Neural progenitor cell (in vitro differentiated cells): ENCODE measurements around the gene TMEM204. TPM values are rescaled to one million over a fixed set of nuclear protein-coding genes. Genes with fewer than 3 reads are reported as not detected.

Source experiments
- DNase-seq: peaks from one replicate; pipeline ENCODE4 v3.0.0-alpha.2; 2016; ENCODE audit warnings: low spot score
- H2AFZ ChIP-seq: fragments of 200-600 bp; sonication (generic); replicated peaks from 2 replicates; pipeline ENCODE4 v1.6.1; 2016; ENCODE audit warnings: antibody characterized with exemption
- H3F3A ChIP-seq: fragments of 200-600 bp; sonication (generic); 2 replicates; pipeline ENCODE4 v1.6.1; 2016; ENCODE audit warnings: antibody characterized with exemption, low read depth
- H3K27ac ChIP-seq: fragments of 200-600 bp; sonication (generic); 2 replicates; pipeline ENCODE4 v1.5.1; 2016; ENCODE audit warnings: mild to moderate bottlenecking
- H3K27me3 ChIP-seq: fragments of 200-600 bp; sonication (generic); 2 replicates; pipeline ENCODE4 v1.6.1; 2016; ENCODE audit warnings: mild to moderate bottlenecking, moderate library complexity
- H3K36me3 ChIP-seq: fragments of 200-600 bp; sonication (generic); 2 replicates; pipeline ENCODE4 v1.5.1; 2016
- H3K4me1 ChIP-seq: fragments of 200-600 bp; sonication (generic); 2 replicates; pipeline ENCODE4 v1.6.1; 2016; ENCODE audit warnings: mixed run types
- H3K4me2 ChIP-seq: fragments of 200-600 bp; sonication (generic); 2 replicates; pipeline ENCODE4 v1.6.1; 2016
- H3K4me3 ChIP-seq: fragments of 200-600 bp; sonication (generic); 2 replicates; pipeline ENCODE4 v1.5.1; 2016
- H3K79me2 ChIP-seq: fragments of 200-600 bp; sonication (generic); 2 replicates; pipeline ENCODE4 v1.6.1; 2016; ENCODE audit warnings: low read depth
- H3K9ac ChIP-seq: fragments of 200-600 bp; sonication (generic); 2 replicates; pipeline ENCODE4 v1.6.1; 2016
- H3K9me3 ChIP-seq: fragments of 200-600 bp; sonication (generic); 2 replicates; pipeline ENCODE4 v1.5.1; 2016; ENCODE audit warnings: low read depth
- H4K20me1 ChIP-seq: fragments of 200-600 bp; sonication (generic); 2 replicates; pipeline ENCODE4 v1.6.1; 2016; ENCODE audit warnings: low read depth
- H3K27ac Mint-ChIP-seq: 3 replicates; pipeline ENCODE4 v1.8.0; 2021; ENCODE audit warnings: mixed read lengths
- H3K27me3 Mint-ChIP-seq: 2 replicates; pipeline ENCODE4 v1.8.0; 2022; ENCODE audit warnings: low read depth, mild to moderate bottlenecking, inconsistent platforms, moderate library complexity, mixed read lengths; ENCODE audit not compliant: insufficient read depth
- H3K36me3 Mint-ChIP-seq: 3 replicates; pipeline ENCODE4 v1.8.0; 2021; ENCODE audit warnings: mixed read lengths
- H3K4me1 Mint-ChIP-seq: 3 replicates; pipeline ENCODE4 v1.8.0; 2021; ENCODE audit warnings: mixed read lengths
- H3K4me3 Mint-ChIP-seq: 3 replicates; pipeline ENCODE4 v1.8.0; 2021; ENCODE audit warnings: mild to moderate bottlenecking, moderate library complexity, mixed read lengths
- H3K9me3 Mint-ChIP-seq: 3 replicates; pipeline ENCODE4 v1.8.0; 2020; ENCODE audit warnings: mixed read lengths
- CTCF ChIP-seq: fragments of 200-600 bp; sonication (generic); IDR thresholded peaks from 2 replicates; pipeline ENCODE4 v1.5.1; 2017; ENCODE audit warnings: antibody characterized with exemption, mild to moderate bottlenecking
- EZH2 ChIP-seq: fragments of 200-600 bp; sonication (generic); IDR thresholded peaks from 2 replicates; pipeline ENCODE4 v1.6.1; 2017; ENCODE audit warnings: antibody characterized with exemption, mild to moderate bottlenecking, moderate library complexity
- EZH2phosphoT487 ChIP-seq: fragments of 200-600 bp; sonication (generic); IDR thresholded peaks from 2 replicates; pipeline ENCODE4 v1.6.1; 2017; ENCODE audit warnings: antibody characterized with exemption
- total RNA-seq: library from RNA; depleted of rRNA; stranded (reverse); fragments of >200 nt; gene quantifications from 2 replicates; pipeline ENCODE4 v1.2.3, GENCODE V29; 2015; ENCODE audit warnings: low replicate concordance

Gene TMEM204
- total RNA-seq, 1 donor from 2014 or later: not detected

GRCh38 chr16:1580956-1581355 is 47.5 kb downstream of the TMEM204 start:
- no peaks in the 10 kb centered on the region for H3K79me2 ChIP-seq
- H3K36me3 ChIP-seq: no peaks in the 10 kb centered on the region
- H3K27me3 Mint-ChIP-seq: no peaks in the 10 kb centered on the region
- H2AFZ ChIP-seq: no peak overlapping the region
- no peak overlapping the region for H3K4me3 Mint-ChIP-seq
- no peaks in the 10 kb centered on the region for H3K9me3 ChIP-seq
- H3K27me3 ChIP-seq: no peaks in the 10 kb centered on the region
- DNase-seq: no peak
- no peaks in the 10 kb centered on the region for H3F3A ChIP-seq
- no peak for TF ChIP-seq EZH2phosphoT487
- TF ChIP-seq EZH2: no peak
- TF ChIP-seq CTCF: no peak
- no peak overlapping the region for H3K4me2 ChIP-seq
- no peaks in the 10 kb centered on the region for H4K20me1 ChIP-seq
- no peak overlapping the region for H3K27ac ChIP-seq
- H3K27ac Mint-ChIP-seq: no peak overlapping the region
- no peaks in the 10 kb centered on the region for H3K4me1 ChIP-seq
- peaks cover 3% of the 10 kb centered on the region for H3K4me1 Mint-ChIP-seq
- H3K9ac ChIP-seq: no peak overlapping the region
- H3K9me3 Mint-ChIP-seq: no peaks in the 10 kb centered on the region
- no peak overlapping the region for H3K4me3 ChIP-seq
- peaks cover 34% of the 10 kb centered on the region for H3K36me3 Mint-ChIP-seq

DNA sequence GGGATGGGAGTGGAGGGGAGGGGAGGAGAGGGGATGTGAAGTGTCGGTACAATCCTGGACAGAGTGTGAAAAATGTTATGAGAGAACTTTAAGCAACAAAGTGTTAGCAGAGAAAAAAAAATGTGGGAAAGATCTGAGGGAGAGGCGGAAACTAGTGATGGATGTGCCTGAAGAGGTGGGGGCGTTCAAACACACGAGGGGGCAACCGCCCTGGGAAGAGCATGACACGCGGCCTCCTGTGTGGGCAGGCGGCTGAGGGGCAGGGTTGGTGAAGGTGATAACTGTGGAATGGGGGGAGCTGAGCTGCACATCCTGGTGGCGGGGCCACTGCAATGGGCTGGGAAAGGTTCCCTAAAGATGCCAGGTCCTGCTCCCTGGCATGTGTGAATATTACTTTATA is 48.3 kb downstream of the TMEM204 start:
- Histone ChIP-seq H3K27ac (no peak overlapping the region), H3K27me3 (no peaks in the 10 kb centered on the region), H3K9me3 (no peaks in the 10 kb centered on the region), H3K36me3 (no peaks in the 10 kb centered on the region), H2AFZ (no peak overlapping the region), H3K4me3 (no peak overlapping the region), H3F3A (no peaks in the 10 kb centered on the region), H3K4me1 (no peaks in the 10 kb centered on the region), H4K20me1 (no peaks in the 10 kb centered on the region), H3K4me2 (no peak overlapping the region), H3K9ac (no peak overlapping the region), H3K79me2 (no peaks in the 10 kb centered on the region)
- Mint-ChIP-seq H3K4me3 (no peak overlapping the region), H3K27ac (no peak overlapping the region), H3K9me3 (no peaks in the 10 kb centered on the region), H3K36me3 (peaks cover 31% of the 10 kb centered on the region), H3K27me3 (no peaks in the 10 kb centered on the region), H3K4me1 (peaks cover 3% of the 10 kb centered on the region)
- no peak for TF ChIP-seq EZH2phosphoT487
- no peak for DNase-seq

DNA sequence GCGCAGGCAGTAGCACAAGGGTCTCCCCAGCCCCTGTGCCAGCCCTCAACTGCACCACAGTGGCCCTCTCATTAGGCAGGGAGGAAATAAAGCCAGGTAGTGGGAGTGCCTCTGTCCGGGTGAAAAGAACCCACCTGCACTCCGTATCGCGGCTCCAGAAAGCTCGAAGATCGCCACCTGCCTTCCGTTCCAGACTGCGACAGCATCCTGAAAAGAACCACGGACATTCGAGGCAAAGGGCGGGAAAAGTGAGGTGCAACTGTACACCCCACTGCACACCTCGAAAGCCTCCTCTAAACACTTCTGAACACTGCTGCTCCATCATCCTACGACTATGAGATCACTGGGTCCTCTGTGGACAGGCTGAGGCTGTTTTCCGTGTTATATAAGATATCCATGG is 49.7 kb downstream of the TMEM204 start:
- H2AFZ ChIP-seq: no peak overlapping the region
- TF ChIP-seq CTCF (no peak), EZH2 (no peak), EZH2phosphoT487 (no peak)
- no peak overlapping the region for H3K9ac ChIP-seq
- no peak overlapping the region for H3K4me3 ChIP-seq
- Mint-ChIP-seq H3K4me3 (no peak overlapping the region), H3K27ac (no peak overlapping the region), H3K36me3 (peaks cover 34% of the 10 kb centered on the region), H3K9me3 (no peaks in the 10 kb centered on the region), H3K4me1 (peaks cover 3% of the 10 kb centered on the region), H3K27me3 (no peaks in the 10 kb centered on the region)
- H3K79me2 ChIP-seq: no peaks in the 10 kb centered on the region
- no peaks in the 10 kb centered on the region for H4K20me1 ChIP-seq
- no peaks in the 10 kb centered on the region for H3K9me3 ChIP-seq
- no peaks in the 10 kb centered on the region for H3K4me1 ChIP-seq
- no peak overlapping the region for H3K4me2 ChIP-seq
- no peaks in the 10 kb centered on the region for H3F3A ChIP-seq
- H3K27ac ChIP-seq: no peak overlapping the region
- DNase-seq: no peak
- no peaks in the 10 kb centered on the region for H3K36me3 ChIP-seq
- H3K27me3 ChIP-seq: no peaks in the 10 kb centered on the region

GRCh38 chr16:1584926-1585484 is 51.5 kb downstream of the TMEM204 start:
- H3K4me3 Mint-ChIP-seq: no peak overlapping the region

More at GRCh38 chr16:1584926-1585484, 51.5 kb downstream of the TMEM204 start:
- no peaks in the 10 kb centered on the region for H3K27me3 ChIP-seq
- H3F3A ChIP-seq: no peaks in the 10 kb centered on the region
- no peaks in the 10 kb centered on the region for H3K4me1 ChIP-seq
- H4K20me1 ChIP-seq: no peaks in the 10 kb centered on the region
- H3K36me3 ChIP-seq: no peaks in the 10 kb centered on the region
- H3K4me3 ChIP-seq: no peak overlapping the region
- Mint-ChIP-seq H3K27me3 (no peaks in the 10 kb centered on the region), H3K4me1 (peaks cover 3% of the 10 kb centered on the region), H3K36me3 (peaks cover 27% of the 10 kb centered on the region), H3K27ac (peak overlapping the region; percentile 1), H3K9me3 (no peaks in the 10 kb centered on the region)
- no peaks in the 10 kb centered on the region for H3K79me2 ChIP-seq
- H3K9me3 ChIP-seq: no peaks in the 10 kb centered on the region
- no peak overlapping the region for H3K27ac ChIP-seq
- no peak for TF ChIP-seq EZH2phosphoT487
- no peak for TF ChIP-seq EZH2
- TF ChIP-seq CTCF: no peak
- peak; percentile 20 for DNase-seq
- H2AFZ ChIP-seq: no peak overlapping the region
- no peak overlapping the region for H3K9ac ChIP-seq
- no peak overlapping the region for H3K4me2 ChIP-seq
